ENCODE results near the gene RABIF.
"Not testable (repeated sequence)": the region's sequence is repeated elsewhere in the genome, so short reads cannot be mapped to it uniquely, and the experiment has no call there.

The RABIF gene

GRCh38 chr1:202888531-202889360 lies at the start of gene RABIF:
Gene RABIF (minus strand): TSS chr1:202889149. CDS start chr1:202889098, 51 bp downstream.
- peak within 1 kb of the TSS; percentile 99 for H3K4me3 ChIP-seq (ENCODE audit: low read length)
- no peak for TF ChIP-seq ZNF274 (IDR thresholded peaks at IDR 0.05; ENCODE audit: low read depth, low read length)

- no peak overlapping the region for H3K4me3 ChIP-seq (ENCODE audit: low read length)
- TF ChIP-seq ZNF274 (IDR thresholded peaks at IDR 0.05; ENCODE audit: low read depth, low read length), result no peak
Measured at GRCh38 chr1:202938287-202938925, 49.5 kb upstream of the RABIF start.

GRCh38 chr1:202936409-202936808 lies 47.5 kb upstream of the RABIF start:
- H3K4me3 ChIP-seq (ENCODE audit: low read length), result not testable (repeated sequence)

GRCh38 chr1:202935844-202936243 lies 46.9 kb upstream of the RABIF start:
- TF ChIP-seq ZNF274 (IDR thresholded peaks at IDR 0.05; ENCODE audit: low read depth, low read length), result no peak

GRCh38 chr1:202934755-202935154 lies 45.8 kb upstream of the RABIF start:
- TF ChIP-seq ZNF274 (IDR thresholded peaks at IDR 0.05; ENCODE audit: low read depth, low read length), result no peak
- no peak overlapping the region for H3K4me3 ChIP-seq (ENCODE audit: low read length)

More at GRCh38 chr1:202935844-202936243, 46.9 kb upstream of the RABIF start:
- no peak overlapping the region for H3K4me3 ChIP-seq (ENCODE audit: low read length)

DNA sequence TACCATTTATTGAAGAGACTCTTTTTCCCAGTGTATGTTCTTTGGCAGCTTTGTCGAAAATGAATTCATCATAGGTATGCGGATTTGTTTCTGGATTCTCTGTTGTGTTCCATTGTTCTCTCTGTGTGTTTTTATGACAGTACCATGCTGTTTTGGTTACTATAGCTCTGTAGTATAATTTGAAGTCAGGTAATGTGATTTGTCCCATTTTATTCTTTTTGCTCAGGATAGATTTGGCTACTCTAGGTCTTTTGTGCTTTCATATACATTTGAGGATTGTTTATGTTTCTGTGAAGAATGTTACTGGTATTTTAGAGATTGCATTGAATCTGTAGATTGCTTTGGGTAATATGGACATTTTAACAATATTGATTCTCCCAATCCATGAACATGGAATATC lies 43.5 kb upstream of the RABIF start:
- H3K4me3 ChIP-seq (ENCODE audit: low read length), result no peak overlapping the region
- no peak for TF ChIP-seq ZNF274 (IDR thresholded peaks at IDR 0.05; ENCODE audit: low read depth, low read length)

DNA sequence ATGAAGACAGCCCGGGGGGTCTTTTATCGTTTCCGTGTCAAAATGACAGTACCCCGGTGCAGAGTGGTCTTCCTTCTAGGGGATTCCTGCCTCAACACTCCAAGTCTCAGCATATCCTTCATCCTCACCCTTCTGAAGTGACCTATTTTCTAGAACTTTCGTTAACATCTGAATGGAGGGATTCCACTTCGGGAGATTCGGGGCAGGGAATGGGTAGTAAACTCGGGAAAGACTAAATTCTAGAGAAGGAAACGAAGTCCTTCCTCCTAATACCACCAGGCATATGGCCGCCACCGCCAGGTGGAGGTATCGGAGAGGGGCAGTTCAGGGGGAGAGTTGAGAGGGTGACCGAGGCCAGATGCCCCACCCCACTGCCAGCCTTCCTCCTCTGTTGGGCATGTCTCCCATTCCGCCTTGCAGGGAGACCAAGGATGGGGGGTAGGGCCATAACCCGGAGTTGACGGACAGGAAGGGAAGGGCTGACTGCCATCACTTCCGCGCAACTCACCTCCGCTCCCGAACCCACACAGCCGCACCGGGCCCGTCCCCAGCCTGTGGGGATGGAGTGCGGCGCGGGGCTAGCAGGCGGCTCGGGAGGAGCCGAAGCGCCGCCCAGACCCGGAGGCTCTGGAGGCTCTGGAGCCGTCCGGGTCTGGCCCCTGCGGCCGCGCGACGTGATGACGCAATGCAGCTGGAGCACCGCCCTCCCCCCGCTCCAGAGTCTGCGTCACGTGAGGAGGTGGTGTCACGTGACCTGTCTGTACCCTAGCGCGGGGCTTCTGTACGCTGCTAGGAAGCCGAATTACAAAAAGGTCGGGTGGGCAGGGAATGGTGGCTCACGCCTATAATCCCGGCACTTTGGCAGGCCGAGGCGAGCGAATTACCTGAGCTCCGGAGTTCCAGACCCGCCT lies 37.9 kb upstream of the RABIF start, which contains the start of gene KLHL12:
Gene KLHL12, minus strand, starts transcription at position 654 of the 911 bp plus-strand sequence. CDS start 2,072 bp downstream, outside the sequence.
- peak within 1 kb of the TSS; percentile 76 for H3K4me3 ChIP-seq (ENCODE audit: low read length)

DNA sequence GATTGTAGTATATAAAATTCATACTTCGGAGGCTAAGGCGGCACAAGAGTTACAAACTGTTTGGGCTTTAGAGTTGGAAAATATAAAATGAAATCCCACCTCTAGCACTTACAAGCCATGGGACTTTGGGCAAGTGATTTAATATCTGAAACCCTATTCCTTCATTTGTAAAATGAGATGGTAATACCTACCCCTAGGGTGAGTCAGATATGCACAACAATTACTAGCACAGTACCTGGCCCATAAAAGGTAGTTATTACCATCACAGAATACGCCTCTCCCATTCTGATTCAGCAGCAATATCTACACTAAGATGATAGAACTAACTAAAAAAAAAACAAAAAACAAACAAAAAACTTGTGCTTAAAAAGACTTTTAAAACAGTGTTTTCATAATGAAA lies 34.6 kb upstream of the RABIF start:
- H3K4me3 ChIP-seq (ENCODE audit: low read length), result no peak overlapping the region
- no peak for TF ChIP-seq ZNF274 (IDR thresholded peaks at IDR 0.05; ENCODE audit: low read depth, low read length)

More for the DNA sequence above, 37.9 kb upstream of the RABIF start, which contains the start of gene KLHL12:
- TF ChIP-seq ZNF274 (IDR thresholded peaks at IDR 0.05; ENCODE audit: low read depth, low read length), result no peak

DNA sequence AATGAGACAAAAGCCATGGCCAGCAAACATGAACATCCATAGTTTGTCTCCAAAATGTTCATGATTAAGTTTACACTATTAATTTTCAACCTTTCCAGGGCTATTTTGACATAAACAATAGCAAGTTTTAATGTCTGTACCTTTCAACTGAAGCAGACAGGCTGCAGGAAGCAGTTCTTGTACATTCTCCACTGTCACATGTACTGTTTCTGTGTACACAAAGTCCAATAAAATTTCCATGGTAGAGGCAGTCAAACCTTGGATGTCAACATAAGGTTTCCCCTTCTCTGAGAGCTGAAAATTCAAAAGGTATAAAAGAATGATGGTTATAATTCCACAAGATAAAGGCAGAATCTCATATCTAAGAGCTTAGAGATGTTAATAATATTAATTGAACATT lies 30.7 kb upstream of the RABIF start:
- H3K4me3 ChIP-seq (ENCODE audit: low read length), result no peak overlapping the region
- no peak for TF ChIP-seq ZNF274 (IDR thresholded peaks at IDR 0.05; ENCODE audit: low read depth, low read length)

- H3K4me3 ChIP-seq (ENCODE audit: low read length), result no peak overlapping the region
- no peak for TF ChIP-seq ZNF274 (IDR thresholded peaks at IDR 0.05; ENCODE audit: low read depth, low read length)
Measured at GRCh38 chr1:202915146-202915545, 26.2 kb upstream of the RABIF start.

GRCh38 chr1:202912476-202912875 lies 23.5 kb upstream of the RABIF start:
- H3K4me3 ChIP-seq (ENCODE audit: low read length), result not testable (repeated sequence)

GRCh38 chr1:202909494-202909893 lies 20.5 kb upstream of the RABIF start:
- TF ChIP-seq ZNF274 (IDR thresholded peaks at IDR 0.05; ENCODE audit: low read depth, low read length), result no peak
- H3K4me3 ChIP-seq (ENCODE audit: low read length), result no peak overlapping the region

DNA sequence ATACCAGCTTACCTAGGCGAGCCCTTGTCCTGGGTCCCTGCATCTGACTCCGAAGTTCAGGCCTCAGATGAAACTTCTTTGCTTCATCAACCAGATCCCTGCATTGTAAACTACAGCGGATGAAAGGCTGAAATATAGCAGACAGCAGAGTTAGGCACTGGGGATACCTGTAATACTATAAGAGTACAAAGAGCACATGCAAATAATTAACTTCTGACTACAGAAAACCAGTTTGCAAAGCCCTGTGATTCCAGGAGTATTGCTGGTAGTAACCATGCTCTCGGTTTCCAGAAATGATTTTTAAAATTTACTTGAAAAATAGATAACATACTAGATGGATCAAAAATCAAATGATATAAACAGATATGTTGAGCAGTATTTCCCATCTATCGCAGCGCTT lies 20.0 kb upstream of the RABIF start:
- no peak overlapping the region for H3K4me3 ChIP-seq (ENCODE audit: low read length)
- no peak for TF ChIP-seq ZNF274 (IDR thresholded peaks at IDR 0.05; ENCODE audit: low read depth, low read length)

DNA sequence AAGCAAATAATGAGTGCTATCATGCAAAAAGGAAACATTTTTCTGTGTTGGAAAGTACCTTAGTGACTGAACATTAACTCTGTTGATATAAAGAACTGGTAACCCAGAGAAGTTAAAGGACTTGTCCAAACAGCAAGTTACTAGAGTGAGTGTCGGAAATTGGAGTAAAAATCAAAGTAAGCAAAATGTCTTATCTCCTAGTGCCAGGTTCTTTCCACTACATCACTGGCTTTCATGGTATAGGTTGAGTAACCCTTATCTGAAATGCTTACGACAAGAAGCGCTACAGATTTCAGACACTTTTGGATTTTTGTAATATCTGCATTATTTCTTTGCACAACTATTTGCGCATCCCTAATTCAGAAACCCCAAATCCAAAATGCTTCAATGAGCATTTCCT lies 16.4 kb upstream of the RABIF start:
- TF ChIP-seq ZNF274 (IDR thresholded peaks at IDR 0.05; ENCODE audit: low read depth, low read length), result no peak
- no peak overlapping the region for H3K4me3 ChIP-seq (ENCODE audit: low read length)

DNA sequence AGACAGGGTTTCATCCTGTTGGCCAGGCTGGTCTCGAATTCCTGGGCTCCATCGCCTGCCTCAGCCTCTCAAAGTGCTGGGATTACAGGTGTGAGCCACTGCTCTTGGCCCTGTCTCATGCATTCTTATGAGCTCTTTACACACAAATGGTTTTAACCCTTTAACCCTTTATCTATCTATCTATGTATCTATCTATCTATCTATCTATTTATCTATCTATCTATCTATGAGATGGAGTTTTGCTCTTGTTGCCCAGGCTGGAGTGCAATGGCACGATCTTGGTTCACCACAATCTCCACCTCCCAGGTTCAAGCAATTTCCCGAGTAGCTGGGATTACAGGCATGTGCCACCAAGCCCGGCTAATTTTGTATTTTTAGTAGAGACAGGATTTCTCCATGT lies 14.9 kb upstream of the RABIF start:
- H3K4me3 ChIP-seq (ENCODE audit: low read length), result not testable (repeated sequence)

Data from GM08714 (cell line).